ENCODE measurements around the gene C16orf82.
"Not testable (repeated sequence)": the region's sequence is repeated elsewhere in the genome, so short reads cannot be mapped to it uniquely, and the experiment has no call there.

DNA sequence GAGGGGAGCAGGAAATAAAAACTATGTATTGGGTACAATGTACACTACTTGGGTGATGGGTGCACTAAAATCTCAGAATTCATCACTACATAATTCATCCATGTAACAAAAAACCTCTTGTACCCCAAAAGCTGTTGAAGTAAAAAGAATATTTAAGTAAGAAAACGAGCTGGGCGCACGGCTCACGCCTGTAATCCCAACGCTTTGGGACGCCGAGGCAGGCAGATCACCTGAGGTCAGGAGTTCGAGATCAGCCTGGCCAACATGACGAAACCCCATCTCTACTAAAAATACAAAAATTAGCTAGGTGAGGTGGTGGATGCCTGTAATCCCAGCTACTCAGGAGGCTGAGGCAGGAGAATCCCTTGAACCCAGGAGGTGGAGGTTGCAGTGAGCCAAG, 19.3 kb downstream of the C16orf82 start:
- TF ChIP-seq, protein P1, sequence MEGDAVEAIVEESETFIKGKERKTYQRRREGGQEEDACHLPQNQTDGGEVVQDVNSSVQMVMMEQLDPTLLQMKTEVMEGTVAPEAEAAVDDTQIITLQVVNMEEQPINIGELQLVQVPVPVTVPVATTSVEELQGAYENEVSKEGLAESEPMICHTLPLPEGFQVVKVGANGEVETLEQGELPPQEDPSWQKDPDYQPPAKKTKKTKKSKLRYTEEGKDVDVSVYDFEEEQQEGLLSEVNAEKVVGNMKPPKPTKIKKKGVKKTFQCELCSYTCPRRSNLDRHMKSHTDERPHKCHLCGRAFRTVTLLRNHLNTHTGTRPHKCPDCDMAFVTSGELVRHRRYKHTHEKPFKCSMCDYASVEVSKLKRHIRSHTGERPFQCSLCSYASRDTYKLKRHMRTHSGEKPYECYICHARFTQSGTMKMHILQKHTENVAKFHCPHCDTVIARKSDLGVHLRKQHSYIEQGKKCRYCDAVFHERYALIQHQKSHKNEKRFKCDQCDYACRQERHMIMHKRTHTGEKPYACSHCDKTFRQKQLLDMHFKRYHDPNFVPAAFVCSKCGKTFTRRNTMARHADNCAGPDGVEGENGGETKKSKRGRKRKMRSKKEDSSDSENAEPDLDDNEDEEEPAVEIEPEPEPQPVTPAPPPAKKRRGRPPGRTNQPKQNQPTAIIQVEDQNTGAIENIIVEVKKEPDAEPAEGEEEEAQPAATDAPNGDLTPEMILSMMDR (IDR thresholded peaks at IDR 0.05) = not testable (repeated sequence)
- not testable (repeated sequence) for TF ChIP-seq POLR2A, POLR2AphosphoS5, EP300 (IDR thresholded peaks at IDR 0.05)

Measured in stomach (tissue), 4 donors.